HG03135 (cell line): Measurements from ENCODE around the gene SF1.

Experiments
- ATAC-seq: cut with Tn5 transposase; IDR thresholded peaks from one replicate; pipeline ENCODE4 v1.9.1; 2021; ENCODE audit warnings: mild to moderate bottlenecking, moderate library complexity; ENCODE audit not compliant: unreplicated experiment

Gene SF1

GRCh38 chr11:64762674-64763525 lies 15.4 kb downstream of the SF1 start:
- no peak for ATAC-seq

GRCh38 chr11:64762277-64762673 lies 16.1 kb downstream of the SF1 start:
- no peak for ATAC-seq

GRCh38 chr11:64760759-64761420 lies 17.5 kb downstream of the SF1 start:
- no peak for ATAC-seq

GRCh38 chr11:64759722-64760719 lies 18.3 kb downstream of the SF1 start, which contains the start of gene PYGM:
Gene PYGM, minus strand, starts transcription at chr11:64759974. Its CDS starts 76 bp downstream, at chr11:64759898.
- no peak for ATAC-seq

- no peak for ATAC-seq
These were observed 19.1 kb downstream of the SF1 start for GRCh38 chr11:64759131-64759721.

- ATAC-seq: no peak
These were observed 19.8 kb downstream of the SF1 start for GRCh38 chr11:64758330-64759079.

GRCh38 chr11:64757549-64758329 lies 20.6 kb downstream of the SF1 start:
- no peak for ATAC-seq

- no peak for ATAC-seq
These were observed 22.5 kb downstream of the SF1 start for GRCh38 chr11:64755681-64756361.

- ATAC-seq: no peak
These were observed 23.3 kb downstream of the SF1 start for GRCh38 chr11:64754919-64755662.

- no peak for ATAC-seq
These were observed 24.0 kb downstream of the SF1 start for GRCh38 chr11:64754124-64754918.

- no peak for ATAC-seq
These were observed 24.8 kb downstream of the SF1 start for GRCh38 chr11:64753380-64754123.

GRCh38 chr11:64753019-64753379 lies 25.3 kb downstream of the SF1 start:
- ATAC-seq: no peak

GRCh38 chr11:64752175-64752970 lies 26.0 kb downstream of the SF1 start:
- ATAC-seq: no peak

- no peak for ATAC-seq
These were observed 26.8 kb downstream of the SF1 start for GRCh38 chr11:64751580-64751979.

- no peak for ATAC-seq
These were observed 27.2 kb downstream of the SF1 start for GRCh38 chr11:64751136-64751535.
